IMR-90 (cell line): ENCODE data around the gene CTNNA1. TPM values are rescaled to one million over a fixed set of nuclear protein-coding genes. Genes with fewer than 3 reads are reported as not detected.
A peak's percentile ranks its signal among the peaks of the same experiment; 100 is the strongest.

ENCODE experiments used
- ATAC-seq: fragments of 200-7000 bp; cut with Tn5 transposase; 2 replicates; pipeline ENCODE4 v1.9.1; 2020; ENCODE audit warnings: low read depth, mild to moderate bottlenecking, moderate library complexity
- BruUV-seq: library from RNA; stranded (reverse); fragments of 400-500 nt; replicated peaks from 2 replicates; lab custom pipeline; 2021; lab: Mats Ljungman, UMichigan
- CTCF ChIA-PET: fragments of 300-600 bp; formaldehyde crosslinking; extraction: SDS; loops from one replicate; lab custom pipeline; 2021; ENCODE audit warnings: antibody characterized with exemption; lab: Yijun Ruan, JAX
- POLR2A ChIA-PET: fragments of 300-600 bp; sonication (Branson Sonifier 250); formaldehyde crosslinking; loops from one replicate; lab custom pipeline; 2022; ENCODE audit warnings: antibody characterized with exemption; ENCODE audit not compliant: unreplicated experiment; lab: Charles Lee
- DNase-seq: peaks from one replicate; pipeline ENCODE4 v3.0.0; 2013
- H2AFZ ChIP-seq: replicated peaks from 2 replicates; pipeline ENCODE3; 2013; ENCODE audit warnings: low read length, mild to moderate bottlenecking; ENCODE audit not compliant: poor library complexity
- H2AK5ac ChIP-seq: 2 replicates; pipeline ENCODE4 v1.6.1; 2013; ENCODE audit warnings: low read depth, low read length, inconsistent platforms
- H2AK9ac ChIP-seq: replicated peaks from 2 replicates; pipeline ENCODE3; 2013; ENCODE audit warnings: mild to moderate bottlenecking, low read depth, low read length, moderate library complexity; ENCODE audit not compliant: poor library complexity
- H2BK120ac ChIP-seq: 2 replicates; pipeline ENCODE4 v1.6.1; 2013; ENCODE audit warnings: low read depth, low read length, inconsistent platforms
- H2BK15ac ChIP-seq: 3 replicates; pipeline ENCODE4 v1.6.1; 2013; ENCODE audit warnings: low read depth, low read length, inconsistent platforms
- H2BK20ac ChIP-seq: 2 replicates; pipeline ENCODE4 v1.6.1; 2013; ENCODE audit warnings: low read depth, mild to moderate bottlenecking, inconsistent platforms, low read length, moderate library complexity
- H2BK5ac ChIP-seq: 2 replicates; pipeline ENCODE4 v1.6.1; 2013; ENCODE audit warnings: mild to moderate bottlenecking, low read depth, low read length, inconsistent platforms; ENCODE audit not compliant: poor library complexity, severe bottlenecking
- H3K14ac ChIP-seq: replicated peaks from 2 replicates; pipeline ENCODE4 v1.6.1; 2013; ENCODE audit warnings: low read depth, low read length, inconsistent platforms
- H3K18ac ChIP-seq: 2 replicates; pipeline ENCODE4 v1.6.1; 2013; ENCODE audit warnings: low read depth, low read length, control low read depth
- H3K23ac ChIP-seq: 2 replicates; pipeline ENCODE4 v1.6.1; 2013; ENCODE audit warnings: low read depth, low read length, inconsistent platforms
- H3K27ac ChIP-seq: 2 replicates; pipeline ENCODE4 v1.5.1; 2013; ENCODE audit warnings: mild to moderate bottlenecking, control low read depth, low read length; ENCODE audit not compliant: insufficient read depth
- H3K27me3 ChIP-seq: 2 replicates; pipeline ENCODE4 v1.6.1; 2013; ENCODE audit warnings: low read length; ENCODE audit not compliant: control insufficient read depth, insufficient read depth
- H3K36me3 ChIP-seq: 2 replicates; pipeline ENCODE4 v1.6.1; 2013; ENCODE audit warnings: low read length, mixed read lengths; ENCODE audit not compliant: control insufficient read depth, insufficient read depth
- H3K4ac ChIP-seq: 2 replicates; pipeline ENCODE4 v1.6.1; 2013; ENCODE audit warnings: low read depth, low read length, inconsistent platforms
- H3K4me1 ChIP-seq: 2 replicates; pipeline ENCODE4 v1.6.1; 2013; ENCODE audit warnings: low read length, mixed read lengths; ENCODE audit not compliant: control insufficient read depth, insufficient read depth
- H3K4me2 ChIP-seq: 2 replicates; pipeline ENCODE4 v1.6.1; 2013; ENCODE audit warnings: low read depth, mild to moderate bottlenecking, control low read depth, low read length, moderate library complexity
- H3K4me3 ChIP-seq: 2 replicates; pipeline ENCODE4 v1.5.1; 2013; ENCODE audit warnings: low read depth, mild to moderate bottlenecking, control low read depth, low read length, moderate library complexity; ENCODE audit not compliant: insufficient read depth
- H3K56ac ChIP-seq: 2 replicates; pipeline ENCODE4 v1.6.1; 2013; ENCODE audit warnings: low read length, inconsistent platforms; ENCODE audit not compliant: insufficient read depth; ENCODE audit errors: extremely low read depth
- H3K79me1 ChIP-seq, 2 experiments: 2 replicates each; pipeline ENCODE4 v1.6.1; 2013; ENCODE audit warnings: low read length in 2 of 2, inconsistent platforms in 1 of 2, low read depth in 1 of 2
- H3K9ac ChIP-seq: 2 replicates; pipeline ENCODE4 v1.6.1; 2013; ENCODE audit warnings: low read depth, low read length, control low read depth
- H3K9me1 ChIP-seq: 2 replicates; pipeline ENCODE4 v1.6.1; 2013; ENCODE audit warnings: low read length, inconsistent platforms; ENCODE audit not compliant: insufficient read depth
- H3K9me3 ChIP-seq: 2 replicates; pipeline ENCODE4 v1.6.1; 2013; ENCODE audit warnings: low read length; ENCODE audit not compliant: control insufficient read depth, insufficient read depth
- H4K20me1 ChIP-seq: 2 replicates; pipeline ENCODE4 v1.6.1; 2013; ENCODE audit warnings: low read length, inconsistent platforms; ENCODE audit not compliant: insufficient read depth
- H4K5ac ChIP-seq: 2 replicates; pipeline ENCODE4 v1.6.1; 2013; ENCODE audit warnings: mild to moderate bottlenecking, low read depth, low read length, control low read depth
- H4K8ac ChIP-seq, 2 experiments: 2 replicates each; pipeline ENCODE4 v1.6.1; 2013; ENCODE audit warnings: low read depth in 2 of 2, low read length in 2 of 2, control low read depth in 1 of 2, inconsistent platforms in 1 of 2
- H4K91ac ChIP-seq: 2 replicates; pipeline ENCODE4 v1.6.1; 2013; ENCODE audit warnings: low read depth, low read length, inconsistent platforms; ENCODE audit not compliant: insufficient read depth
- MAFK ChIP-seq: IDR thresholded peaks from 2 replicates; pipeline ENCODE4 v1.6.1; 2012; ENCODE audit warnings: low read depth, low read length, improper control_type of control experiment
- USF2 ChIP-seq: fragments of 150-350 bp; IDR thresholded peaks from 2 replicates; pipeline ENCODE4 v1.6.1; 2017; ENCODE audit warnings: mild to moderate bottlenecking, antibody characterized with exemption, low read length, low read depth
- WGBS, 2 experiments: methylation state at CpG; one replicate each; pipeline versions ENCODE4 v1.1.5 to v1.1.7; 2013; ENCODE audit warnings: missing lambda C conversion rate in 2 of 2; ENCODE audit not compliant: insufficient read length in 1 of 2; ENCODE audit errors: extremely low coverage in 2 of 2; 5-methylcytosine and 5-hydroxymethylcytosine counted together
- dilution Hi-C: fragments of 300-500 bp; cut with HindIII; formaldehyde crosslinking; loops from one replicate; pipeline ENCODE4 v1.14.3; 2018; ENCODE audit warnings: low sequenced_read_pairs; ENCODE audit not compliant: unreplicated experiment
- in situ Hi-C: fragments of 300-500 bp; cut with MboI; formaldehyde crosslinking; loops from 3 replicates; pipeline ENCODE4 v1.14.3; 2019; ENCODE audit warnings: low sequenced_read_pairs, inconsistent platforms, mixed read lengths
- intact Hi-C: fragments of 100-400 bp; cut with micrococcal nuclease; formaldehyde crosslinking; loops from 2 replicates; pipeline ENCODE4 v1.10.0; 2022
- polyA plus RNA-seq, 3 experiments: library from polyadenylated mRNA; depleted of rRNA; stranded (reverse); fragments of >200 nt; gene quantifications; 2 replicates each; pipeline ENCODE4 v1.2.3, GENCODE V29; 2012; ENCODE audit warnings: low replicate concordance in 1 of 3
- total RNA-seq: library from RNA; depleted of rRNA; stranded (reverse); fragments of >200 nt; gene quantifications from 2 replicates; pipeline ENCODE4 v1.2.3, GENCODE V29; 2012
- TF ChIP-seq, protein P1 (sequence below): conservative IDR thresholded peaks from 2 replicates; pipeline ENCODE4 v1.5.1; 2012; ENCODE audit warnings: mild to moderate bottlenecking, low read depth, low read length, improper control_type of control experiment

The CTNNA1 gene
- total and polyA plus RNA-seq, 2 of the 4 experiments (the other 2 are of a cell fraction): 220 to 471 TPM

DNA sequence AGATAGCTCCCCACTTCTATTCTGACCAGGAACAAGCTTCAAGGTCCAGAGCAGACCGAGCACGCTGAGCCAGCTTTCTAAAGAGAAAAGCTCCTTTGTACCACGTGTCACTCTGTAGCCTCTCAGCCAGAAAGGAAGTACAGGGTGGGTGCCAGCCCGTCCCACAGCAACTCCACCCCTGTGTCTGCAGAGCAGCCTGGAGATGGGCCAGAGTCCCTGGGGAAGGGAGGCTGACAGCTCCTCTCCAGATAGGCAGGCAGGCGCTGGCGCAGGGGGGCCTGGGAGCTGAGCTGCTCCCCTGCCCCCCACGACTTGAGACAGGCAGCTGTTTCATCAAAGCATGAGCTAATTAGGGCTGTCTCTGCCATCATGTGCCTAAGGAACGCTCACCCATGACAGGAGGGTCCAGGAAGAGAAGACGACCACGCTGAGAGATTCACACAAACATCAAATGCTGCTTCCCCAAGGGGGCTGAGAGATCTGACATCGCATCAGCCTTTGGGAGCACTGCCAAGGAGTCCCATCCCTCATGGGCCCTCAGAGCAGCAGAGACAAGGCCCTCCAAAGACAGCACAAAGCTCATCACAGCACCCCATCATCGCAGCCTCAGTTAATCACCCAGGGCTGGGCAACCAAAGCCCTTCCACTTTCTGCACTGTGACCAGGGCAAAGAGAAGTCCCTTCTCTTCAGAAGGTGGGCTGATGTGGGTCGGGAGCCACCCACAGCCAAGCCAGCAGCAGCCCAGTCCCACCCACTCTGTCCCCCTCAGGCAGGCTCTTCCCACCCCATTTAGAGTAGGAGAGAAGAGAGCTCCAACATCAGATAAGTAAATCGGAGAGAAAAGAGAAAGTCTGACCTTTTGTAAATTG, 200.4 kb downstream of the CTNNA1 start:
- dilution Hi-C loops: no loop called here
- Histone ChIP-seq H2AK9ac (peak overlapping the region; percentile 68), H3K4me3 (no peak overlapping the region), H2BK15ac (no peak overlapping the region), H4K20me1 (peaks cover 7% of the 10 kb centered on the region), H2BK120ac (no peak overlapping the region), H4K5ac (no peak overlapping the region; the same call in 1 of the 2 replicates), H3K9me3 (no peaks in the 10 kb centered on the region), H3K14ac (peak overlapping the region; percentile 61), H2AK5ac (no peak overlapping the region), H3K9me1 (peaks cover 8% of the 10 kb centered on the region; the same call in 1 of the 2 replicates), H3K27me3 (no peaks in the 10 kb centered on the region), H2BK5ac (no peak overlapping the region), H4K8ac (peak overlapping the region; percentile 42 to 54; a peak in 2 of 4 replicates), H3K56ac (no peak overlapping the region), H3K79me1 (no peaks in the 10 kb centered on the region; a peak in 1 of 4 replicates), H3K9ac (no peak overlapping the region), H2BK20ac (no peak overlapping the region; the same call in 1 of the 2 replicates), H3K4me1 (peaks cover 25% of the 10 kb centered on the region), H3K18ac (no peak overlapping the region; the same call in 1 of the 2 replicates), H3K4me2 (peak overlapping the region; percentile 44; the same call in 1 of the 2 replicates), H4K91ac (peak overlapping the region; percentile 49; the same call in 1 of the 2 replicates), H3K36me3 (peaks cover 1% of the 10 kb centered on the region; the same call in 1 of the 2 replicates), H3K4ac (peak overlapping the region; percentile 66), H2AFZ (peak overlapping the region; percentile 80), H3K27ac (no peak overlapping the region), H3K23ac (no peak overlapping the region)
- ChIA-PET CTCF (no interaction called here), POLR2A (interaction anchor here (0.7 kb wide), 1 partner anchor 9 kb away, joined by 3 read pairs; no protein-coding TSS in a partner anchor)
- TF ChIP-seq USF2 (peak; percentile 80), MAFK (0 out of 2 replicates have a peak, but pooled peaks have one; percentile 2)
- TF ChIP-seq, protein P1, sequence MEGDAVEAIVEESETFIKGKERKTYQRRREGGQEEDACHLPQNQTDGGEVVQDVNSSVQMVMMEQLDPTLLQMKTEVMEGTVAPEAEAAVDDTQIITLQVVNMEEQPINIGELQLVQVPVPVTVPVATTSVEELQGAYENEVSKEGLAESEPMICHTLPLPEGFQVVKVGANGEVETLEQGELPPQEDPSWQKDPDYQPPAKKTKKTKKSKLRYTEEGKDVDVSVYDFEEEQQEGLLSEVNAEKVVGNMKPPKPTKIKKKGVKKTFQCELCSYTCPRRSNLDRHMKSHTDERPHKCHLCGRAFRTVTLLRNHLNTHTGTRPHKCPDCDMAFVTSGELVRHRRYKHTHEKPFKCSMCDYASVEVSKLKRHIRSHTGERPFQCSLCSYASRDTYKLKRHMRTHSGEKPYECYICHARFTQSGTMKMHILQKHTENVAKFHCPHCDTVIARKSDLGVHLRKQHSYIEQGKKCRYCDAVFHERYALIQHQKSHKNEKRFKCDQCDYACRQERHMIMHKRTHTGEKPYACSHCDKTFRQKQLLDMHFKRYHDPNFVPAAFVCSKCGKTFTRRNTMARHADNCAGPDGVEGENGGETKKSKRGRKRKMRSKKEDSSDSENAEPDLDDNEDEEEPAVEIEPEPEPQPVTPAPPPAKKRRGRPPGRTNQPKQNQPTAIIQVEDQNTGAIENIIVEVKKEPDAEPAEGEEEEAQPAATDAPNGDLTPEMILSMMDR: no peak
- WGBS, 2 experiments: 31% methylated on average over 4 of the region's 14 CpGs; no CpG with 5 or more reads in 1 of the 2 experiments
- no TSS peak for BruUV-seq
- DNase-seq (peak; percentile 54), ATAC-seq (peak; percentile 75)
- intact Hi-C loops: no loop called here
- in situ Hi-C loops: no loop called here
